Activated naive CD8-positive, alpha-beta T cell (primary cell): Measurements from ENCODE around the gene PIGS.
"Not testable (repeated sequence)": the region's sequence is repeated elsewhere in the genome, so short reads cannot be mapped to it uniquely, and the experiment has no call there.

Experiments
- H3K27ac Mint-ChIP-seq: one replicate; pipeline ENCODE4 v1.8.0; 2021; ENCODE audit warnings: mixed read lengths
- H3K27me3 Mint-ChIP-seq: one replicate; pipeline ENCODE4 v1.8.0; 2021; ENCODE audit warnings: mixed read lengths
- H3K36me3 Mint-ChIP-seq: one replicate; pipeline ENCODE4 v1.8.0; 2021; ENCODE audit warnings: mixed read lengths
- H3K4me1 Mint-ChIP-seq: one replicate; pipeline ENCODE4 v1.8.0; 2021; ENCODE audit warnings: low read depth, mixed read lengths
- H3K4me3 Mint-ChIP-seq: one replicate; pipeline ENCODE4 v1.8.0; 2021; ENCODE audit warnings: mild to moderate bottlenecking, mixed read lengths
- H3K9me3 Mint-ChIP-seq: one replicate; pipeline ENCODE4 v1.8.0; 2021; ENCODE audit warnings: low read depth, mixed read lengths

The PIGS gene

DNA sequence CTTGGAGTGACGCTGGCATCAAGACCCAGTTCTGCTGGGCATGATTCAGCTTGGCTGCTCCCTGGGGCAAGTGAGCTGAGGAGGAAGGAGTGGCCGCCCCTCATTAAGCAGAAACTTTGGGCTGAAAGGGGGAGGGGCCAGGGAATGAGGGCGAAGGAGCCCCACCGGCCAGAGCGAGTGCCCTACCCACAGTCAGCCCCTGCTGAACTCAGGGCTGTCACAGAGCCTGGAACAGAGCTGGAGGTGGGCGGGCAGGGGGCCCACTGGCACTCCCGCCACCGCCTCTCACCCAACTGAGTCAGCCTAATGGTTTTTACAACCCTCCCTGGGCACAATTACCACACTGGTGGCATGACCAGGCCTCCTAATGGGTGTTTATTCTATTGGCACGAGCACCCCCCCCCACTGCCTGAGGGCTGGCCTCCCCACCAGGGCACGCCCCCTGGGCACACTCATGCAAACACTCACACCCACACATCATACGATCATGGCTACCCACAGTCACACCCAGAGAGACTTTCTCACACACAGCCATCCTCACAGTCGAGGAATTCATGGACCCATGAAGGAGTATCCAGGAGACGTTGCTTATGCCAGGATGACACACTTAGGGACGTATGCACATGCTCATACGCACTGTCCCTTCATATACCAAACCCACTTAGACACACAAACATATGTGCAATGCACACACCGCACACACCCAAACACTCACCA lies 38.1 kb downstream of the PIGS start:
- Mint-ChIP-seq H3K36me3 (no peaks in the 10 kb centered on the region), H3K27ac (no peak overlapping the region), H3K9me3 (no peaks in the 10 kb centered on the region), H3K4me3 (no peak overlapping the region), H3K27me3 (no peaks in the 10 kb centered on the region), H3K4me1 (no peaks in the 10 kb centered on the region)

DNA sequence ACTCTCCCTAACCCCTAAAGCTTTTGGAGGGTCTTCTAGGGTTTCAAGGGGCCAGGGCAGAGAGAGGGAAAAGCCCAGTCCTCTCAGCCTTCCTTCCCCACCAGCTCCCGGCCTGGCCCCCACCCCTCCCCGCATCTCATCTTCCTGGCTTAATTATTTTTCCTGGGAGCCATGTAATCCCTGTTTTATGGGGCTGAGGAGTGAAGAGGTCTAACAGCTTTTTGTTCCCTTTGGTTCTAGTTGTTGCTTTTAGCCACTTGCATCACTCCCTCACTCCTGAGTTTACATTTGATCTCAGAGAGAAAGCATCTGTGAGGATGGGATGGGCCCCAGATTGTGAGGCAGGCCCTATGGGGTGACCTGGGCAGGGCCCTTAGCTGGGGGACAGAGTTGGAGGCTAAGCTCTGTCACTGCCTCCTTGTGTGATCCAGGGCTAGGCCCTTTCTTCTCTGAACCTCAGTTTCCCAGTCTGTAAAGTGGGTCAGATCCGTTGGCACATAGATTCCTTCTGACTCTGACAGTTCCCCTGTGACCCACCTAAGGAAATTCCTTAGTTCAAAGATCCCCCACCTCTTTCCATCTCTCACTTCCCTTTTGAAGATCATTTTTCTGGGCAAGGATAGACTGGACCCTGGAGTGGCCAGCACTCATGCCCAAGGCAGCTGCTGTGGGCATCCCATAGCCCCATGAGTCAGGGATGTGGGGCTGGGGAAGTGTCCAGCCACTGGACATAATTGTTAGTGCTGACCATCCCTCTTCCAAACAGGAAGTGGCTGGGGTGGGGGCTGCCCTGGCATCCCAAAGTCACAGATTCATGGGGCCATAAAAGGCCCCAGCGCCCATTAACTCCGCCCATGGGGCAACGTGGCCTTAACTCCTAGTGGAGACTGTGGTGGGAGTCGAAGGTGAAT lies 39.0 kb downstream of the PIGS start:
- Mint-ChIP-seq H3K4me1 (no peaks in the 10 kb centered on the region), H3K9me3 (no peaks in the 10 kb centered on the region), H3K27ac (no peak overlapping the region), H3K4me3 (no peak overlapping the region), H3K27me3 (no peaks in the 10 kb centered on the region), H3K36me3 (no peaks in the 10 kb centered on the region)

DNA sequence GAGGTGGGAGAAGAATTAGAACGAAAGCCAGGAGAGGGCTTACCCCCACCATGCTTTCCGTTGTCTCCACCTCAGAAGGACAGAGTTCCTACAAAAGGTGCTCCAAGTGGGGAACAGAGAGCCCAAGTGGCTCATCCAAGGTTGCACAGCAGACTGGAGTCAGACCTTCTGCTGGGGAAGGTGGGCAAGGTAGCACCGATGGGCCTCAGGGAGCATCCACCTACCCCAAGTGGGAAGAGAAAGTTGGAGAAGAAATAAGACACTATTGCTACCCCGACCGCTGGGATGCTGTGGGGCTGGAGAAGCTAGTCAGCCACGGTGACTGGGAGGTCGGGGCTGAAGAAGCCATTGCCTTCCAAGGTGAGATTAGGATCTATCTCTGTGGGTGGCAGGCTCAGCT lies 40.4 kb downstream of the PIGS start:
- Mint-ChIP-seq H3K4me3 (no peak overlapping the region), H3K27ac (no peak overlapping the region), H3K9me3 (no peaks in the 10 kb centered on the region), H3K36me3 (no peaks in the 10 kb centered on the region), H3K27me3 (no peaks in the 10 kb centered on the region), H3K4me1 (no peaks in the 10 kb centered on the region)

DNA sequence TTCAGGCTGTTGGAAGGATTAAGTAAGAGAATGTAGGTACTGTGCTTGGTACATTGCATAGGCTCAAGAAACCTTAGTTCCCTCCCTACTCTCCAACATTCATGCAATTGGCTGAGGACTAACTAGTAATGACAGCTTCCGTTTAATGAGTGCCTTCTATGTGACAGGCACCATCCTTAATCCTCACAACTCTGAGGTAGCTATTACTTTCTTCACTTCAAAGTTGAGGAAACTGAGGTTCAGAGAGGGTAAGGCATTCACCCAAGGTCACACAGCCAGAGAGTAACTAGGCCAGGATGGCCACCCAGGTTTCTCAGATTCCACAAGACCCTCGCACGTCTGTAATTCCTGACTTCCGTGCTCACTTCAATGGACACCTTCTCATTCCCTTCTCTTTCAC lies 41.1 kb downstream of the PIGS start:
- Mint-ChIP-seq H3K9me3 (no peaks in the 10 kb centered on the region), H3K4me1 (no peaks in the 10 kb centered on the region), H3K27ac (no peak overlapping the region), H3K27me3 (no peaks in the 10 kb centered on the region), H3K4me3 (no peak overlapping the region), H3K36me3 (no peaks in the 10 kb centered on the region)

DNA sequence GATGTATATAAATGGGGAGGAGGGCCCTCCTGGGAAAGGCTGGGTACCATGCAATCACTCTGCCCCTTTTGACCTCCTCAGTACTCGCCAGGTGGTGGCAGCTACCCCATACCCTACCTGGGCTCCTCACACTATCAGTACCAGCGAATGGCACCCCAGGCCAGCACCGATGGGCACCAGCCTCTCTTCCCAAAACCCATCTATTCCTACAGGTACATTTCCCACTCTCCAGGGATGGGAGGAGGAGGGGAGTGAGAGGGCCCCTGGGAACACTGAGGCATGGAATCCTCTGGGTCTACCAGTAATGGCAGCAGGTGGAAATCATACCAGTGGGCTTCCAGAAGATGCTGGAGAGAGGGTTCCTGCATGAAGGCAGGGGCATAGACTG lies 42.3 kb downstream of the PIGS start:
- no peak overlapping the region for H3K4me3 Mint-ChIP-seq
- no peaks in the 10 kb centered on the region for H3K4me1 Mint-ChIP-seq
- H3K36me3 Mint-ChIP-seq, result no peaks in the 10 kb centered on the region
- H3K27me3 Mint-ChIP-seq, result no peaks in the 10 kb centered on the region
- H3K27ac Mint-ChIP-seq, result no peak overlapping the region
- H3K9me3 Mint-ChIP-seq, result no peaks in the 10 kb centered on the region

DNA sequence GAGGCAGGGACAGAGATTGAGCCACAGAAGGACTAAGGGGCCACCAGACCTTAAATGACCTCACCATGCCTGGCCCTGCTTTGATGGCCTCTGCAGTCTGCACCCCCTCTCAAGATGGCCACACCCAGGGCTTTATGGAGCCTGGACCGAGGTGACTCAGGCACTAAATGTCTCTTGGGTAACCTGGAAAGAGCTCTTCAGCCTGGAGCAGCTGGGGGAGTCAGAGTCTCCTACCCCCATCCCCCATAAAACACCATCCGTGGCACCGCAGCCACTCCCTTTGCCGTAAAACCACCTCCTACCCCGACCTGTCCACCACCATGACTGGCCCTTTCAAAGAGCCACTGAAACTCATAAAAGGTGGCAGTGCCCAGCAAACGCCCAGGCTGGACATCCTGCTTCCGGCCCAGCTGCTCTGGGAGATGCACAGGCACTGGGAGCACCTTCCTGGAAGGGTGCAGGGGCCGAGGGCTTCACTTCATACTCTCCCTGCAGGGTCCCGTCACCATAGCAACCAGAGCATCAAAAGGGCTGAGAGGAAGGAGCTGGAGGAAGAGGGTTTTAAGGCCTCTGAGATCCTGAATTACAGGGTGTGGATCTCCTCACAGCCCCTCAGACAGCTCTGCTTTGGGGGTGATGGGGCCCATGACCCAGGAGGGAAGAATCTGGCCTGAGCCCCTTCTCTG lies 42.9 kb downstream of the PIGS start:
- no peak overlapping the region for H3K27ac Mint-ChIP-seq
- no peaks in the 10 kb centered on the region for H3K4me1 Mint-ChIP-seq
- no peak overlapping the region for H3K4me3 Mint-ChIP-seq
- H3K36me3 Mint-ChIP-seq, result no peaks in the 10 kb centered on the region
- H3K27me3 Mint-ChIP-seq, result no peaks in the 10 kb centered on the region
- H3K9me3 Mint-ChIP-seq, result no peaks in the 10 kb centered on the region

DNA sequence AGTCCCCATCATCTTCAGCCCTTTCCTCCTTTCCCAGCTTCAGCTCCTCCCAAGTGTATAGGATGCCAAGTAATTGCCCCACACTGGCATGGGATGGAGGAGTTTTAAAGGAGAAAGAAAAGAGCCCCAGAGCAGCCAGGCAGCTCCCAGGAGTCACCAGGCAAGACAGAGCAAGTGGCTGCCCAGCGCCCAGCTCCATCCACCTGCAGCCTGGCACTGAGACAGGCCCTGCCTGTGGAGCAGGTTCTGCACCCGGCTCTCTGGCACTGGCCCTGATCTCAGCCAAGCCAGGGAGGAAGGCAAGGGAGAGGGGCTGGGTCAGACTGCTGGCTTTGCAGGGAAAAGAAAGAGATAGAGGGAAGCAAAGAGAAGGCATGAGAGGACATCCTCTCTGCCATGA lies 43.5 kb downstream of the PIGS start:
- Mint-ChIP-seq H3K9me3 (no peaks in the 10 kb centered on the region), H3K4me1 (no peaks in the 10 kb centered on the region), H3K36me3 (no peaks in the 10 kb centered on the region), H3K4me3 (no peak overlapping the region), H3K27ac (no peak overlapping the region), H3K27me3 (no peaks in the 10 kb centered on the region)

DNA sequence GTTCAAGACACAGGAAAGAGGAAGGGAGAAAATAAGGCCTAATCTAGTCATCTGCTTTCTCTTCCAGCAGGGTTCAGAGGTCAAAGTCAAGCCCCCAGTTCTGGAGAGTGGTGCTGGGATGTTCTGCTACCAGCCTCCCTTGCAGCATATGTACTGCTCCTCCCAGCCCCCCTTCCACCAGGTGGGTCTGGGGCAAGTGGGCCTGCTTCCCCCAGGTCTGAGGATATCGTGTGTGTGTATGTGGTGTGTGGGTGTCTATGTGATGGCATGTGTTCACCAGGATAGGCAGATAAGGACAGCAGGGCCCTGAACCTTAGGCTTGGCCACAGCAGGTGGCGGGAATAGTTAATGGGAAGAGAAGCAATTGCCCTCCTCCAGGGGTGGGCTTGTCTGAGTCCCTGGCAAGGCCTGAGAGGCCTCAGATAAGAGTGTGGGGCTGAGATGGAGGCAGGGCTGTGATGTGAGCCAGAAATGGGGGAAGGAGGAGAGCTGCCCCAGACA lies 44.1 kb downstream of the PIGS start:
- Mint-ChIP-seq H3K36me3 (no peaks in the 10 kb centered on the region), H3K27ac (no peak overlapping the region)

DNA sequence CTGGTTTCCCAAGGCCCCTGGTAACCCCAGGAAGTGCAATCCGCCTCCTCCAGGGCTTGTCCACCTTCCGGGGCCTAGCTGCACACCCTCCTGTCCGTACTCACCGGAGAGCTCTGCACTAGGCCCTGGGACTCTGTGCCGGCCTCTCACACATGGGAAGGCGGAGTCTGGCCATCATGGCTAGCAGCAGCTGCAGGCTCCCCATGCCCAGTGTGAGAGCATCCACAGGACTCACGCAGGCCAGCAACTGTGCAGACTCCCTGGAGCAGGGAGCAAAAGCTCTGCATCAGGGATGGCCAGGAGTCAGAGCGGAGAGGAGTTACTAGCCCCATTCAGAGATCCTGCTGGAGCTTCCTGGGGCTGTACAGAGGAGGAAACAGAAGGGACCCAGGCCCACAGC lies 44.9 kb downstream of the PIGS start:
- Mint-ChIP-seq H3K4me1 (no peaks in the 10 kb centered on the region), H3K4me3 (no peak overlapping the region), H3K27me3 (no peaks in the 10 kb centered on the region), H3K9me3 (no peaks in the 10 kb centered on the region), H3K36me3 (no peaks in the 10 kb centered on the region), H3K27ac (no peak overlapping the region)

More for the DNA sequence above, 44.1 kb downstream of the PIGS start:
- Mint-ChIP-seq H3K9me3 (no peaks in the 10 kb centered on the region), H3K4me3 (no peak overlapping the region), H3K4me1 (no peaks in the 10 kb centered on the region), H3K27me3 (no peaks in the 10 kb centered on the region)

DNA sequence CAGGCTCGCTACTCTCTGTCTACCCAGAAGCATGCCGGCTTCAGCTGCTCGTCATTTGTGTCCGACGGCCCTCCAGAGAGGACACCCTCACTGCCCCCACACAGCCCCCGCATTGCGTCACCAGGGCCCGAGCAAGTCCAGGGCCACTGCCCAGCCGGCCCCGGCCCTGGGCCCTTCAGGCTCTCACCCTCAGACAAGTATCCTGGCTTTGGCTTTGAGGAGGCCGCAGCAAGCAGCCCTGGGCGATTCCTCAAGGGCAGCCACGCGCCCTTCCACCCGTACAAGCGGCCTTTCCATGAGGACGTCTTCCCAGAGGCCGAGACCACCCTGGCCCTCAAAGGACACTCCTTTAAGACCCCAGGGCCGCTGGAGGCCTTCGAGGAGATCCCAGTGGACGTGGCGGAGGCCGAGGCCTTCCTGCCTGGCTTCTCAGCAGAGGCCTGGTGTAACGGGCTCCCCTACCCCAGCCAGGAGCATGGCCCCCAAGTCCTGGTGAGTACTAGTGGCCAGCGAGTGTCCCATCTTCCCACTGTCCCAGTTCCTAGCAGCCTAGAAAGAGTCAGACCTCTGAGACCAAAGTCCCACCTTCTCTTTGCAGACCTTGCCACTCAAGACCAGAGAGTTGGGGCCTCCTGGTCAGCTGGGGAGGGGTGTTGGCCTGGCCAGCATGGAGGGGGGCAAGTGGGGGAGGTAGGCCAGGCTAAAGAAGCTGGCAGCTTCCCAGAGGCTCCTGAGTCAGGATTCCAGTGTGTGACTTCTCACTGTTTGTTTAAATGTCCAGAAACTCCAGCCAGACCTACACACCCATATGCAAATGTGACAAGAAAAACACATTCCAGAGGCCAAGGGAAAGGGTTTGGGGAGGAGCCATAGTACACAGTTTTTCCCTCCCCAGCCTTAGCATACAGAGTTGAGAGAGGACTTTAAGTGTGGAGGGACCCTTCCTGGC lies 46.6 kb downstream of the PIGS start:
- Mint-ChIP-seq H3K4me1 (no peaks in the 10 kb centered on the region), H3K27ac (no peak overlapping the region), H3K36me3 (no peaks in the 10 kb centered on the region), H3K9me3 (no peaks in the 10 kb centered on the region), H3K27me3 (no peaks in the 10 kb centered on the region), H3K4me3 (no peak overlapping the region)

DNA sequence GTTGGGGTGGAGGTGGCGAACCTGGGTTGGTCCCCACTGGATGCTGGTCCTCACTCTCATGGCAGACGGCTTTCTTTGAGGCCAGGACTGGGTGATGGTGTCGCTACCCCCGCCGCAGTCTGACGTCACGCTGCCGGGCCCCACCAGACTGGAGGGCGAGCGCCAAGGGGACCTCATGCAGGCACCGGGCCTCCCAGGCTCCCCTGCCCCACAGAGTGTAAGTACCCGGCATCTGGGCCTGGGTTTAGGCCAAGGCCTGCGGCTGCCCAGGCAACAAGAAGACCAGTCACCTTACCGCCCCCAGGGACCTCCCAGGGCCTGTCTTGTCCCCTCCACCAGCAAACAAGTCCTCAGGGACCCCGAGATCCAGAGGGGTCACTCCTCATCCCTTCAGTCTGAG lies 47.4 kb downstream of the PIGS start:
- Mint-ChIP-seq H3K9me3 (no peaks in the 10 kb centered on the region), H3K27me3 (no peaks in the 10 kb centered on the region), H3K36me3 (no peaks in the 10 kb centered on the region), H3K4me1 (no peaks in the 10 kb centered on the region), H3K4me3 (no peak overlapping the region), H3K27ac (no peak overlapping the region)

DNA sequence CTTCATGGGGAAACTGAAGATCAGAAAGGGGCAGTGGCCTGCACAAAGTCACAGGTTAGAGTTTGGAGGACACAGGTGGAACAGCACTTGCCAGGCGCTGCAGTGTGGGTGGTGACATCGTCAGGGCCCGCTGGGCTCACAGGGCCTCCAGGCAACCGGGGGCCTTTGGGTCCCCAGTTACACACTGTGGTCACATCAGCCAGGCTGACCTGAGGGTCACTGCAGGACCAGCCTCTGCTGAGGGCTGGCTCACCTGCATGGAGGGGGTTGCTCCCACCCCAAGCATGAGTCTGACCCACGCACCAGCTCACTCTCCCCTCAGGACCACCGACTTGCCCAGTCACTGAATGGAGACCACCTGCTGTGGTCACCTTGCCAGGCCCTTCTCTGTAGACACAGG lies 48.1 kb downstream of the PIGS start:
- Mint-ChIP-seq H3K27me3 (no peaks in the 10 kb centered on the region), H3K4me1 (no peaks in the 10 kb centered on the region), H3K27ac (no peak overlapping the region), H3K36me3 (no peaks in the 10 kb centered on the region), H3K9me3 (no peaks in the 10 kb centered on the region), H3K4me3 (no peak overlapping the region)

DNA sequence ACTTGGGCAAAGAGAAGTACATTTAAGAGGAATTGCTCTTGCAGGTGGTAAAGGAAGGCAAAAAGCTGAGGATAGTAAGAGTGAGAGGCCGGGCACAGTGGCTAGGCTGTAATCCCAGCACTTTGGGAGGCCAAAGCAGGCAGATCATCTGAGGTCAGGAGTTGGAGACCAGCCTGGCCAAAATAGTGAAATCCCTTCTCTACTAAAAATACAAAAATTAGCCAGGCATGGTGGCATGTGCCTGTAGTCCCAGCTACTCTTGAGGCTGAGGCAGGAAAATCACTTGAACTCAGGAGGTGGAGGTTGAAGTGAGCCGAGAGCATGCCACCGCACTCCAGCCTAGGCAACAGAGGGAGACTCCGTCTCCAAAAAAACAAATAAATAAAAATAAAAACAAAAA lies 49.0 kb downstream of the PIGS start:
- not testable (repeated sequence) for H3K36me3 Mint-ChIP-seq, H3K9me3 Mint-ChIP-seq, H3K4me3 Mint-ChIP-seq, H3K4me1 Mint-ChIP-seq, H3K27ac Mint-ChIP-seq, H3K27me3 Mint-ChIP-seq

DNA sequence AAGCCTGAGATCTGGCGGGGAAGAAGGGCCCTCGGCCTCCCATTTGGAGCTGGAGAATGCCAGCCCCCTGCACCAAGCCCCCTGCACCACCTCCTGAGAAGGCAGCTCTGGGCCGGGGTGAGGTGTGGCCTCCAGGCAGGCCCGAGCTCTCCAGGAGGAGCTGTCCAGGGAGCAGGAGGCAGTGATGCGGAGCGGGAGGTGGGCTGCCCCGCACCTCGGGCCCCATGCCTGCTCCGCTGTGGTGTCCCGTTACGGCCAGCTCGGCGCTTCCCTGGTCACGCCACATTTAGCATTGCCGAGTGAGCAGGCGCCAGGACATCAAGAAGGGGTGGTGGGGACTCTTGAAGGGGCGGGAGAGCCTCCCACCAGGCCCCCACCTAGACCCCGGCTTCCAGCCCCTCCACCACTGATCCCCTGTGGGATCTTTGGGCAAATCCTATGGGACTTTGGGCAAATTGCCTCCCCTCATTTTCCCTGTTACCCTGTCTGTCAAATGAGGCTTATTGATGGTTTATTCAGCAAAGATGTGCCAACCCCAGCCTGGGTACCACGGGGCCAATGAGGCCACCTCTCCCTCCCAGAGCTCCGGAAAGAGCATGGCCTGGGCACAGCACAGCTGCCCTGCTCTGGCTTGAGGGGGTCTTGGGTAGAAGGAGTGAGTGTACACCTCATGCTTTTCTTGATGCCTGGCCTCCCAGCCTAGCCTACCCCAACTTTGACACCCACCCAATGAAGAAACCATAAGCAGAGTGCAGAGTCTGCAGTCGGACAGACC lies 49.8 kb downstream of the PIGS start:
- no peak overlapping the region for H3K27ac Mint-ChIP-seq
- no peaks in the 10 kb centered on the region for H3K4me1 Mint-ChIP-seq
- no peaks in the 10 kb centered on the region for H3K9me3 Mint-ChIP-seq
- H3K4me3 Mint-ChIP-seq, result no peak overlapping the region
- no peaks in the 10 kb centered on the region for H3K36me3 Mint-ChIP-seq
- H3K27me3 Mint-ChIP-seq, result no peaks in the 10 kb centered on the region
